PC-3 (cell line): ENCODE measurements around the gene TCAP.

Source experiments
- CTCF ChIP-seq: fragments of 300-600 bp; sonication (generic); conservative IDR thresholded peaks from 2 replicates; pipeline ENCODE4 v1.5.1; 2017; ENCODE audit warnings: antibody characterized with exemption, low read depth, mild to moderate bottlenecking, low read length
- EZH2 ChIP-seq: fragments of 300-600 bp; sonication (generic); IDR thresholded peaks from one replicate; pipeline ENCODE4 v1.6.1; 2017; ENCODE audit warnings: antibody characterized with exemption, mild to moderate bottlenecking, low read length; ENCODE audit not compliant: unreplicated experiment
- EZH2phosphoT487 ChIP-seq: fragments of 300-600 bp; sonication (generic); IDR thresholded peaks from 2 replicates; pipeline ENCODE4 v1.6.1; 2018; ENCODE audit warnings: mild to moderate bottlenecking, antibody characterized with exemption, low read length, borderline replicate concordance

GRCh38 chr17:39622380-39623006 lies 42.7 kb upstream of the TCAP start:
- TF ChIP-seq CTCF: no peak
- no peak for TF ChIP-seq EZH2phosphoT487
- TF ChIP-seq EZH2: no peak
